ENCODE measurements around the gene PPP2R1A. TPM values are rescaled to one million over a fixed set of nuclear protein-coding genes. Genes with fewer than 3 reads are reported as not detected.

Gene PPP2R1A
- total and polyA plus RNA-seq, 2 of the 13 experiments (the other 11 are each of a cell fraction or from before 2014, with no cell fraction given), result 86.7 to 130 TPM

DNA sequence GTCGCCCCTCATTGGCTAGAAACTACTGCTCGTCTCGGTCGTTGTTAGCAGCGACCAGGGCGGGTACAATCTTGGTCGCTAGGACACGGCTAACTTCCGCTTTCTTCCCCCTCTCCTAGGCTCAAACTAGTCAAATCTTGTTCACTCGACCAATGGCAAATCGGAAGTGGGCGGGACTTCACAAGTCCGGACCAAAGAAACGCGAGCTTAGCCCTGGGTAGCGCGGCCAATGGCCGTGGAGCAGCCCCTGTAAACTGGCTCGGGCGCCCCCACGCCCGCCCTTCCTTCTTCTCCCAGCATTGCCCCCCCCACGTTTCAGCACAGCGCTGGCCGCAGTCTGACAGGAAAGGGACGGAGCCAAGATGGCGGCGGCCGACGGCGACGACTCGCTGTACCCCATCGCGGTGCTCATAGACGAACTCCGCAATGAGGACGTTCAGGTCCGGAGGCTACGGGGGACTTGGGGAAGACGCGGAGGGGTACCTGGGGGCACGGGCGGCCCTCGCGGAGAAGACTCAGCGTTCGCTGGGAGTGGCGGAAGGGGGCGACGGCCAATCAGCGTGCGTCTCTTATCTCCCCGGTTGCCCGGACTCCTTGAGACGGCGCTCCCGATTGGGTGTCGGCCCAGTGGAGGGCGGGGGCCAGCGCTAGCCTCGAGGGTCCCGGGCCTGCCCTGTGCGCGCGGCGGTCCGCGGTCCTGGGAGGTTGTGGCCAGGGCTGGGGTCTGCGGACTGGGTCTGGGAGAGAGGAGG lies at the start of gene PPP2R1A (continued):
- TF ChIP-seq, protein P1, sequence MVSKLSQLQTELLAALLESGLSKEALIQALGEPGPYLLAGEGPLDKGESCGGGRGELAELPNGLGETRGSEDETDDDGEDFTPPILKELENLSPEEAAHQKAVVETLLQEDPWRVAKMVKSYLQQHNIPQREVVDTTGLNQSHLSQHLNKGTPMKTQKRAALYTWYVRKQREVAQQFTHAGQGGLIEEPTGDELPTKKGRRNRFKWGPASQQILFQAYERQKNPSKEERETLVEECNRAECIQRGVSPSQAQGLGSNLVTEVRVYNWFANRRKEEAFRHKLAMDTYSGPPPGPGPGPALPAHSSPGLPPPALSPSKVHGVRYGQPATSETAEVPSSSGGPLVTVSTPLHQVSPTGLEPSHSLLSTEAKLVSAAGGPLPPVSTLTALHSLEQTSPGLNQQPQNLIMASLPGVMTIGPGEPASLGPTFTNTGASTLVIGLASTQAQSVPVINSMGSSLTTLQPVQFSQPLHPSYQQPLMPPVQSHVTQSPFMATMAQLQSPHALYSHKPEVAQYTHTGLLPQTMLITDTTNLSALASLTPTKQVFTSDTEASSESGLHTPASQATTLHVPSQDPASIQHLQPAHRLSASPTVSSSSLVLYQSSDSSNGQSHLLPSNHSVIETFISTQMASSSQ (IDR thresholded peaks at IDR 0.05; ENCODE audit: low read depth), result peak; percentile 12; the same call in 1 of the 2 replicates
- TF ChIP-seq, protein P1 (CRISPR knock-in tag; IDR thresholded peaks at IDR 0.05; ENCODE audit: borderline replicate concordance), result peak; percentile 78
- TF ChIP-seq, protein P2, sequence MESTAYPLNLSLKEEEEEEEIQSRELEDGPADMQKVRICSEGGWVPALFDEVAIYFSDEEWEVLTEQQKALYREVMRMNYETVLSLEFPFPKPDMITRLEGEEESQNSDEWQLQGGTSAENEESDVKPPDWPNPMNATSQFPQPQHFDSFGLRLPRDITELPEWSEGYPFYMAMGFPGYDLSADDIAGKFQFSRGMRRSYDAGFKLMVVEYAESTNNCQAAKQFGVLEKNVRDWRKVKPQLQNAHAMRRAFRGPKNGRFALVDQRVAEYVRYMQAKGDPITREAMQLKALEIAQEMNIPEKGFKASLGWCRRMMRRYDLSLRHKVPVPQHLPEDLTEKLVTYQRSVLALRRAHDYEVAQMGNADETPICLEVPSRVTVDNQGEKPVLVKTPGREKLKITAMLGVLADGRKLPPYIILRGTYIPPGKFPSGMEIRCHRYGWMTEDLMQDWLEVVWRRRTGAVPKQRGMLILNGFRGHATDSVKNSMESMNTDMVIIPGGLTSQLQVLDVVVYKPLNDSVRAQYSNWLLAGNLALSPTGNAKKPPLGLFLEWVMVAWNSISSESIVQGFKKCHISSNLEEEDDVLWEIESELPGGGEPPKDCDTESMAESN (CRISPR knock-in tag; conservative IDR thresholded peaks at IDR 0.05), result peak; percentile 41; the same call in 1 of the 2 replicates
- TF ChIP-seq MYC (CRISPR knock-in tag; IDR thresholded peaks at IDR 0.05; ENCODE audit: borderline replicate concordance) (peak; percentile 50; the same call in 1 of the 2 replicates), ZNF572 (CRISPR knock-in tag; IDR thresholded peaks at IDR 0.05) (0 out of 2 replicates have a peak, but pooled peaks have one; percentile 17), YEATS4 (CRISPR knock-in tag; IDR thresholded peaks at IDR 0.05; ENCODE audit: borderline replicate concordance) (peak; percentile 50; the same call in 1 of the 2 replicates), NFIB (CRISPR knock-in tag; IDR thresholded peaks at IDR 0.05; ENCODE audit: borderline replicate concordance) (no peak), PHF21A (CRISPR knock-in tag; IDR thresholded peaks at IDR 0.05) (peak; percentile 86), NAIF1 (CRISPR knock-in tag; IDR thresholded peaks at IDR 0.05; ENCODE audit: borderline replicate concordance) (no peak), ZNF788 (CRISPR knock-in tag; IDR thresholded peaks at IDR 0.05; ENCODE audit: borderline replicate concordance) (peak; percentile 85; the same call in 1 of the 2 replicates), ZNF552 (CRISPR knock-in tag; IDR thresholded peaks at IDR 0.05; ENCODE audit: borderline replicate concordance) (0 out of 2 replicates have a peak, but pooled peaks have one; percentile 23)
- TF ChIP-seq, protein P3, sequence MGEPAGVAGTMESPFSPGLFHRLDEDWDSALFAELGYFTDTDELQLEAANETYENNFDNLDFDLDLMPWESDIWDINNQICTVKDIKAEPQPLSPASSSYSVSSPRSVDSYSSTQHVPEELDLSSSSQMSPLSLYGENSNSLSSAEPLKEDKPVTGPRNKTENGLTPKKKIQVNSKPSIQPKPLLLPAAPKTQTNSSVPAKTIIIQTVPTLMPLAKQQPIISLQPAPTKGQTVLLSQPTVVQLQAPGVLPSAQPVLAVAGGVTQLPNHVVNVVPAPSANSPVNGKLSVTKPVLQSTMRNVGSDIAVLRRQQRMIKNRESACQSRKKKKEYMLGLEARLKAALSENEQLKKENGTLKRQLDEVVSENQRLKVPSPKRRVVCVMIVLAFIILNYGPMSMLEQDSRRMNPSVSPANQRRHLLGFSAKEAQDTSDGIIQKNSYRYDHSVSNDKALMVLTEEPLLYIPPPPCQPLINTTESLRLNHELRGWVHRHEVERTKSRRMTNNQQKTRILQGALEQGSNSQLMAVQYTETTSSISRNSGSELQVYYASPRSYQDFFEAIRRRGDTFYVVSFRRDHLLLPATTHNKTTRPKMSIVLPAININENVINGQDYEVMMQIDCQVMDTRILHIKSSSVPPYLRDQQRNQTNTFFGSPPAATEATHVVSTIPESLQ (CRISPR knock-in tag; conservative IDR thresholded peaks at IDR 0.05), result no peak
- TF ChIP-seq, protein P4, sequence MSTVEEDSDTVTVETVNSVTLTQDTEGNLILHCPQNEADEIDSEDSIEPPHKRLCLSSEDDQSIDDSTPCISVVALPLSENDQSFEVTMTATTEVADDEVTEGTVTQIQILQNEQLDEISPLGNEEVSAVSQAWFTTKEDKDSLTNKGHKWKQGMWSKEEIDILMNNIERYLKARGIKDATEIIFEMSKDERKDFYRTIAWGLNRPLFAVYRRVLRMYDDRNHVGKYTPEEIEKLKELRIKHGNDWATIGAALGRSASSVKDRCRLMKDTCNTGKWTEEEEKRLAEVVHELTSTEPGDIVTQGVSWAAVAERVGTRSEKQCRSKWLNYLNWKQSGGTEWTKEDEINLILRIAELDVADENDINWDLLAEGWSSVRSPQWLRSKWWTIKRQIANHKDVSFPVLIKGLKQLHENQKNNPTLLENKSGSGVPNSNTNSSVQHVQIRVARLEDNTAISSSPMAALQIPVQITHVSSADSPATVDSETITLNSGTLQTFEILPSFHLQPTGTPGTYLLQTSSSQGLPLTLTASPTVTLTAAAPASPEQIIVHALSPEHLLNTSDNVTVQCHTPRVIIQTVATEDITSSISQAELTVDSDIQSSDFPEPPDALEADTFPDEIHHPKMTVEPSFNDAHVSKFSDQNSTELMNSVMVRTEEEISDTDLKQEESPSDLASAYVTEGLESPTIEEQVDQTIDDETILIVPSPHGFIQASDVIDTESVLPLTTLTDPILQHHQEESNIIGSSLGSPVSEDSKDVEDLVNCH (CRISPR knock-in tag; IDR thresholded peaks at IDR 0.05), result peak; percentile 68; the same call in 1 of the 2 replicates
- TF ChIP-seq, protein P5, sequence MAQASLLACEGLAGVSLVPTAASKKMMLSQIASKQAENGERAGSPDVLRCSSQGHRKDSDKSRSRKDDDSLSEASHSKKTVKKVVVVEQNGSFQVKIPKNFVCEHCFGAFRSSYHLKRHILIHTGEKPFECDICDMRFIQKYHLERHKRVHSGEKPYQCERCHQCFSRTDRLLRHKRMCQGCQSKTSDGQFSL (CRISPR knock-in tag; IDR thresholded peaks at IDR 0.05), result peak; percentile 99
- TF ChIP-seq, protein P6, sequence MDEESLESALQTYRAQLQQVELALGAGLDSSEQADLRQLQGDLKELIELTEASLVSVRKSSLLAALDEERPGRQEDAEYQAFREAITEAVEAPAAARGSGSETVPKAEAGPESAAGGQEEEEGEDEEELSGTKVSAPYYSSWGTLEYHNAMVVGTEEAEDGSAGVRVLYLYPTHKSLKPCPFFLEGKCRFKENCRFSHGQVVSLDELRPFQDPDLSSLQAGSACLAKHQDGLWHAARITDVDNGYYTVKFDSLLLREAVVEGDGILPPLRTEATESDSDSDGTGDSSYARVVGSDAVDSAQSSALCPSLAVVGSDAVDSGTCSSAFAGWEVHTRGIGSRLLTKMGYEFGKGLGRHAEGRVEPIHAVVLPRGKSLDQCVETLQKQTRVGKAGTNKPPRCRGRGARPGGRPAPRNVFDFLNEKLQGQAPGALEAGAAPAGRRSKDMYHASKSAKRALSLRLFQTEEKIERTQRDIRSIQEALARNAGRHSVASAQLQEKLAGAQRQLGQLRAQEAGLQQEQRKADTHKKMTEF (CRISPR knock-in tag; IDR thresholded peaks at IDR 0.05), result peak; percentile 87; the same call in 1 of the 2 replicates

Data from HepG2 (cell line).